ENCODE measurements around the gene FXYD5. TPM values are rescaled to one million over a fixed set of nuclear protein-coding genes. Genes with fewer than 3 reads are reported as not detected.

FXYD5 gene
- polyA plus RNA-seq, 1 donor, result 22.3 TPM

GRCh38 chr19:35157431-35157830 lies 2.9 kb downstream of the FXYD5 start:
- DNase-seq, result no peak

DNA sequence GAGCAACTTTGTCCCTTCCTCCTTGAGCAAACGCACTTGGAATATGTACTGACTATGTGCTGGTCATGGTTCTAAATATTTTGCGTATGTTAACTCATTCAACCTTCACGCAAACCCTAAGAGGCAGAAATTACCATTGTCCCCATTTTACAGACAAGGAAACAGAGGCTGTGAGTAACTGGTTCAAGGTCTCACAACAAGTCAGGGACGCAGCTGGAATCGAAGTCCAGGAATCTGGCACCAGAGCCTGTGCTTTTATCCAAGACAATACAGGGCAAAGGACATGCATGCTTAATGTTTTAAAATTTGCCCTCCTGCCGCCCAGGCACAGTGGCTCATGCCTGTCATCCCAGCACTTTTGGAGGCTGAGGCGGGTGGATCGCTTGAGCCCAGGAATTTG lies 5.1 kb downstream of the FXYD5 start:
- DNase-seq, result no peak

- DNase-seq, result no peak
Measured at GRCh38 chr19:35160629-35161433, 6.3 kb downstream of the FXYD5 start.

DNA sequence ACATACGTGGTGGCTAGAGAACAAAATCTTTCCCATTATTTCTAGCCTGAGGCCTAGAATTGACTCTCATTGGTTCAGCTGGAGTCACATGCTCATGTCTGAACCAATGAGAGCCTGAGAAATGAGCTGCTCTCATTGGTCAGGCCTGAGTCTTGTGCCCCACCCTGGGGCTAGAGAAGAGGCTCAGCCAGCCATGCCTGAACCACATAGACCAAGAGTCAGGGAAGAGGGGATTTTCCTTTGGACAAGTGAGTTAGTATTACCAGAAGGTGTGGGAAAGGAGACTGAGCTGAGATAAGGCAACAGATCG lies 6.9 kb downstream of the FXYD5 start:
- no peak for DNase-seq

DNA sequence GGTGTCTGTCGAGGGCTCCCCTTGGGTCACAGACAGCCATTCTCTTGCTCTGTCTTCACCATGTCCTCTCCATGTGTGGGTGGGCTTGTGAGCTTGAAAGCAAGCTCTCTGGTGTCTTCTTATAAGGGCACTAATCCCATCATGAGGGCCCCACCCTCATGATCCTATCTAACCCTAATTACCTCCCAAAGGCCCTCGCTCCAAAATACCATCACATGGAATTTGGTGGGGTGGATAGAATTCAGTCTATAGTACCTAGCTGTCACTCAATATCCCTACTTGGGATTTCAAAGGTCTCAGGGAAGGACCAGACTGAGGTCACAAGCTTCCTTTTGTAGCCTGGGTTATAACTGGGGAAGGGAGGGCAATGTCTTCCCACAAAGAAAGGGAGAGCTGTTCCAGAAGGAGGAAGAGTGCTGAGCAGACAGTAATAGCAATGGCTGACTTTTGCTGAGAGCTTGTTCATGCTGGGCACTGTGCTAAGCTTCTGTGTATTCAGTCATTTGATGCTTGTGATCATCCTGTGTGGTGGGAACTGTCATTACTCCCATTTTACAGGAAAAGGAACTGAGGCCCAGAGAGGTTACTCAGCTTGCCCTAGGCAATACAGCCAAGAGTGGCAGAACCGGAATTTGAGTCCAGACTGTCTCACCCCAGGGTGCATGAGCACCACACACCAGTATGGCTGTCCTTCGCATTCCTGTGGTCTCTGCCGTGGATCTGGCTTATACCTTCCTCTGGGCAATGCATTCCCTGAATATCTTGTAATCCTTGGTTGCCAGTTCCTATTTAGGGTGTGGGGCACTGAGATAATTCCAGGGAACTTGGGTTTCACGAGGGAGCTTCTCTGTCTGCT lies 8.2 kb downstream of the FXYD5 start:
- DNase-seq, result no peak

GRCh38 chr19:35164418-35164817 lies 9.9 kb downstream of the FXYD5 start:
- DNase-seq, result no peak

GRCh38 chr19:35165200-35166058 lies 10.9 kb downstream of the FXYD5 start:
- DNase-seq, result no peak

DNA sequence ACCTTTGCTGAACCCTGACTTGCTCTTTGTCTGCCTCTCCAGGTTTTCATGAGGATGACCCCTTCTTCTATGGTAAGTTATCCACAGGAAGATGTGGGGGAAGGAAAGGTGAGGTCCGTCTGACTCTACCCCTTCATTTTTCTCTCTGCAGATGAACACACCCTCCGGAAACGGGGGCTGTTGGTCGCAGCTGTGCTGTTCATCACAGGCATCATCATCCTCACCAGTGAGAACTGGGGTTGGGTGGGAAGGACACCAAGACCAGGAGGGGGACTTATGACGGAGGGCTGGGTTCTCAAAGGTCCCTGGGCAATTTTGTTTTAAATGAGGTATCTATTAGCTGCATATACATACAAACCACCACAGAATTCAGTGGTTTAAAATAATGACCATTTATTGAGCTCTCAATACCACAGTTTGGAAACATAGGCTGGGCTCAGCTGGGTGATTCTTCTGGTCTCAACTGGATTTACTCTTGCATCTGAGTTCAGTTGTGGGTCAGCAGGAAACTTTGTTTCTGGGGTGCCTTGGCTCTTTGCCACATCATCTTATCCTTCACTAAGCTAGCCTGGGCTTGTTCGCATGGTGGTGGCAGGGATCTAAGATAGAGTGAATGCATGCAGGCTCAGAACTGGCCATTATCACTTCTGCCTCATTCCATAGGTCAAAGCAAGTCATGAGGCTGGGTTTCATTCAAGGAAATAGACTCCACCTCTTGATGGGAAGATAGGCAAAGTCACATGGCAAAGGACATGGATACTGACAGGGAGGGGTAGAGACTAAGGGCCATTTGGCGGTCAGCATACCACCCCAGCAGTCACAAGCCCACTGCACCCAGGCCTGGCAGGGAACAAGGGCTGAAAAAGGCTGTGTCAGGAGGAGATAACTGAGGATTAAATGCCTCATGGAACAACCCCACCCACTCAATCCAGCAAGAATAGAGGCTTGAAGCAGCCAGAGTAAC lies 11.8 kb downstream of the FXYD5 start:
- DNase-seq, result no peak

DNA sequence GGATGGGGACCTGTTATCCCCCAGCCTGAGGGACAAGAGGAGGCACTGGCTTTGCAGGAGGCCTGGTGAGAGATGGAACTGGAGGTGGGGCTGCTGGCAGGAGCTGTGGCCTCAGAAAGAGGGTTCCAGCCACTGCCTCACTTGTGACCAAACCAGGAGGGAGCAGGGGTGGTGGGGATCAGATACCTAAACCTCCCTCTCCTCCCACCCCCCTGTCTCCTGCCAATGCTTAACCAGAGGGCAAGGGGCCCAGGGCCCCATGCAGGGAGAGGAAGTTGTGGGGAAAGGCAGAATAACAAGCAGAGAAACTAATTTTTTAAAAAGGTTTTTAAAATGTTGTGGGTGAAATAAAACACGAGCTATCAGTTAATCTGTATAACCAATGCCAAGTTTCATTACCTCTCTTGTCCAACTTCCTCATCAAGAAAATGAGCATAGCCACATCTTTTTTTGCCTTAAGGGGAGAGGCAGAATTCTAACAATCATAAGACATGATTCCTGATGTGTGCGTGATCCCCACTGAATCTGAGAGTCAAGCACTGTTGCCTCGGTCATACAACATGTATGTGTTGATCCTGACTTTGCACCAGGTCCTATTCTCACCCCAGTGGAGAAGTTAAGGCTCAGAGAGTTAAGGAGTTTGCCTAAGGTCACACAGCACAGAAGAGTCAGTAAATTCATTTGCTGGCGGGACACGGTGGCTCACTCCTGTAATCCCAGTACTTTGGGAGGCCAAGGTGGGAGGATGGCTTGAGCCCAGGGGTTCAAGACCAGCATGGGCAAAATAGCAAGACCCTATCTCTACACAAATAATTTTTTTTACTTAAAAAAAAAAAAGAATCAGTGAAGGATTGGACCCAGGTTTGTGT lies 12.9 kb downstream of the FXYD5 start:
- no peak for DNase-seq

DNA sequence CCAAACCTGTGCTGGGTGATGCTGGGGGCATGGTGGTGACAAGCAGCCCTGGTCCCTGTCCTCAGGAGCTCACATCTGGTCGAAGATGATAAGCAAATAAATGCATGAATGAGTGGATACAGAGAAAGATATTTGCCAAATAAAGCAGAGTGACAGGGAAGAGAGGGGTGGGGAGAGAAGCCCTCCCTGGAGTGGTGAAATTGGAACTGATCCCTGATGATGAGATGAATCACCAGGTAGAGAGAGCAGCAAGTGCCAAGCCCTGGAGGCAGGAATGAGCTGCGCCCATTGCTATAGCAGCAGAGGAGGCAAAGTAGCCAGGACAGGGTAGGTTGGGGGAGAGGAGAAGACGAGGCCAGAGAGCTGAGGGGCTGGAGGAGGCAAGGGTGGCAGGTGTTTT lies 13.7 kb downstream of the FXYD5 start:
- no peak for DNase-seq

GRCh38 chr19:35169221-35169995 lies 14.9 kb downstream of the FXYD5 start:
- DNase-seq, result no peak

DNA sequence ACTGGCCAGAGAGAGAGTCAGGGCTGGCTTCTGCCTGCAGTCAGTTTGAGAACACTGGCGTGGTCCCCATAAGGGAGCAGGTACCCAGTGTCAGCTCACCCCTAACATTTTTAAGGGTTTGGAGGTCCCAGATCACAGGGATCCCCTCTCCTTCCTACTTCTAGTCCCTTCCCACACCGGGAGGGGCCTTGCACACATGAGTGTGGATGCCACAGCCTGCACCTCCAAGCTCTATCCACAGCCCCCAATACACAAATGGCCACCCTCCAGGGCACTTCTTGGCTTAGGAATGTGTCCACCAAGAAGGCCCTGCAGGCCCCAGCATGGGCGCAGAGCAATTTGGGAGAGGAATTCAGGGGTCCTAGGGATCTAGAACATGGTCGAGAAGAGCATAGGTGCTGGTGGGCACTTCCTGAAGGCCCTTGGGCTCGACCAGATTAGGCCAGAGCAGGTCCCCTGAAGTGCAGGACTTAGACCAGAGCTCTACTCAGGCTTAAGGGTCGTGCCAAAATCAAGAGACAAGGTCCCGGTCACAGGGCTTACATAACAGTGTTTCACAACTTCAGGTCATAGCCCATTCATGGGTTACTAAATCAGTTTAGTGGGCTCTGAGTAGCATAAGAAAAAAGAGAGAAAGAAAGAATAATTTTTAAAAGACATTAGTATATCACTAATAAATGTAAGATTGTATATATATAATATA lies 16.0 kb downstream of the FXYD5 start:
- DNase-seq, result no peak

DNA sequence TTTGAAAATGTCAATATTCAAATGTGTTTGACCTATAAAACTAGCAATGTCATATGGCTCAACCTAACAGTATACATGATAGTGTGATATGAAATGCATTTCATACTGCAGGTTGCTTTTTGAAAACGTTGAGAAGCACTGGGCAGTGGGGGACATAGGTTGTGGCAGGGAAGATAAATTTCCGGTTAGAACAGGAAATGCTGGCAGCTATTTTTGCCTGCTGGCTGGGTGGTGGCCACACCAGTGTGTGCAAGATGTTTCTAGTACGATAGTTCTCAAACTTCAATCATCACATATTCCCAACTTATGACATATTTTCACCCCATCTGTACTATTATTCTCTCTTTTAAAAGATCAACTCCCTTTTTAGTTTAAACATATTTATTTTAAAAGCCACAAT lies 17.2 kb downstream of the FXYD5 start:
- DNase-seq, result no peak

DNA sequence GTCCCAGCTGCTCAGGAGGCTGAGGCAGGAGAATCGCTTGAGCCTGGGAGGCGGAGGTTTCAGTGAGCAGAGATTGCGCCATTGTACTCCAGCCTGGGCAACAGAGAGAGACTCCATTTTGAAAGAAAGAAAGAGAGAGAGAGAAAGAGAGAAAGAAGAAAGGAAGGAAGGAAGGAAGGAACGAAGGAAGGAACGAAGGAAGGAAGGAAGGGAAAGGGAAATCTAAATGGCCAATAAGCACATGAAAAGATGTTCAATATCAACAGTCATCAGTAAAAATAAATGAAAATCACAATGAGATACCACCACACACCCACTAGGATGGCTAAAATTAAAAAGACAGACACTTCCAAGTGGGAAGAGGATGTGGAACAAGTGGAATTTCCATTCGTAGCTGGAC lies 19.7 kb downstream of the FXYD5 start:
- no peak for DNase-seq

DNA sequence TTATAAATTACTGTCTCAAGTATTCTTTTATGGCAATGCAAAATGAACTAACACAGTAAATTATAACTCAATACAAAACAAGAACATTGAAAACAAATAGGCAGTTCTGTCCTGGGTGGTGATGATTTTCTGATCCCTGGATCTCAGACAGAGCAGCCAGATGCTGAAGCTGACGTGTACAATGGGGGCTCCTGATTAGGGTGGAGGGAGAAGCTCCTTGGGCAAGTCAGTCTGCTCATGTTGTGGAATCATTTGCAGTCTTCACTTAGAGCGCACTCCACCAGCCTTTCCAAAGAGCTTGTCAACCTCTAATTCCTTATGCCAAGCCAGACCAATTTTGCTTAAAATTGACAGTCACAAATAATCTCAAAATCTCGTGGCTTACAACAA lies 21.6 kb downstream of the FXYD5 start:
- DNase-seq, result no peak

- no peak for DNase-seq
Measured at GRCh38 chr19:35177377-35178274, 23.1 kb downstream of the FXYD5 start.

DNA sequence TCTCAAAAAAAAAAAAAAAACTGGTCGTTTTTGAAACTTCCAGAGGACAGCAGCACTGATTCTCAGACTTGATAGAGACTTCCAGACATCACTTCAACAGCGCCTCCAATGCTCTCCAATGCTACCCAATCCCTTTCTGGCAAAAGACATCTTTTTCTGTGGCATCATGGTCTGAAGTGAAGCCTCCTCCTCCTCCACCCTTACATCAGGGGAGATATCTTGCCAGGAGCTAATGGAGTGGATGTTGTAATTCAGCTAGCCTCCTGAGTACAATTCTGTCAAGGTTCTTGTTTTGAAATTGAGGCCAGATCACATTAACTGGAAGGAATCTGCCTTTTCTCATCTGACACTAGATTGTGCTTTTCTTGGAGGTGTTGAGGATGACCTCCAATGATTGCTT lies 24.2 kb downstream of the FXYD5 start:
- no peak for DNase-seq

- no peak for DNase-seq
Measured at GRCh38 chr19:35179830-35180229, 25.3 kb downstream of the FXYD5 start.

Measured in hindlimb muscle (tissue), 1 donor.